DMS79 treated with DMSO at 0.1 percent for 48 hours (cell line): ENCODE measurements around the gene AGO1.
A peak's percentile ranks its signal among the peaks of the same experiment; 100 is the strongest.
"Not testable (repeated sequence)": the region's sequence is repeated elsewhere in the genome, so short reads cannot be mapped to it uniquely, and the experiment has no call there.

Experiments
- DNase-seq: peaks from one replicate; lab custom pipeline; 2025; lab: John Stamatoyannopoulos, UW

The AGO1 gene

GRCh38 chr1:35915693-35916092, 32.7 kb downstream of the AGO1 start:
- peak; percentile 66 for DNase-seq

GRCh38 chr1:35923791-35924221, 40.8 kb downstream of the AGO1 start:
- no peak for DNase-seq

DNA sequence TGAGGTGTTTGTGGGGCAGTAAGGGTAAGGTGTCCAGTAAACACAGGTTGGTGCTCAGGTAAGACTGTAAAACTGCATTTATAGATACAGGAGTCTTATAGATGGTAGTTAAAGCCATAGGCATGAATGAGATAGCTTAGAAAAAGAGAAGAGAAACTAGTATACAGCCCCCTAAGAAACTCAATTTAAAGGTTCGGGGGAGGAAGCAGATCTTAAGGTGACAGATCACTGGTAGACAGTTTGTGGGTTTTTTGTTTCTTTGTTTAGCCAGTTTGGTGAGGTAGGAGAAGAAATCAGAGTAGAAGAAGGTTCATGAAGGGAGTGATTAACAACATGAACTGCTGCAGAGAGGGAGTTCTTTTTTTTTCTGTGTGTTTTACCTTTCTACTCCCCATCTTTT, 41.8 kb downstream of the AGO1 start:
- no peak for DNase-seq

DNA sequence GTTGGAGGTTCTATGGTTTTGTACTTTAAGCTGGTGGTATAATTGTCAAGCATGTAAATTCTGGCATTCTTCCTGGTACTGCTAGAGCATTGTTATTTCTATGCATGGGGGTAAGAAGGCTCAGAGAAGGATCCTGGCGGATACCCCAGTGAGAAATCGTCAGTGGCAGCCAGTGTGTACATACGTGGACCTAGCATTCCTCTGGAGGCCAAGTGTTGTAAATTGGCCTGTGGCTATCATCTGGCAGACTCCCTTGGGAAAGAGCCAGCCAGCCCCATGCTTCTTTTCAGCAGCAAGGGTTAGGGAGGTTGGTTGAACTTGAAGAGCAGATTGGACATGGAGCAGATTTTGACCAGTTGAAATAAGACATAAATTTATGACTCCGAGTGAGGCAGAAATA, 42.7 kb downstream of the AGO1 start:
- DNase-seq, result no peak

DNA sequence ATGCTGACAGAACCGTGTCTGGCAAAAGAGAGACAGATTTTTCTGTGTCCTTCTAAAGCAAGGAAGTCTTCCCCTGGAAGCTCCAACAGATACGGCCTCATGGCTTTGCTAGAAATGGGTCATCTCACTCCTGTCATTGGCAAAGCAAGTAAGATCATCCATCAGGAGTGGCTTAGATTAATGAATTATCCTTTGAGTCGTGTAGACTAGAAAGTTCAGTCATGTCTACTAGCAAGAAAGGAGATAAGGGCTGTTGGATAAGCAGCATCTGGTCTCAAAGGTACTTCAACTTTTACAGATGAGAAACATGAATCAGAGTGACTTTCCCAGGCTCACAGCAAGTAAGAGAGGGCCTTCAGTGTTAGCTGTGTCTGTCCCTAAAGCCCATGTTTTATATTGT, 44.5 kb downstream of the AGO1 start:
- no peak for DNase-seq

DNA sequence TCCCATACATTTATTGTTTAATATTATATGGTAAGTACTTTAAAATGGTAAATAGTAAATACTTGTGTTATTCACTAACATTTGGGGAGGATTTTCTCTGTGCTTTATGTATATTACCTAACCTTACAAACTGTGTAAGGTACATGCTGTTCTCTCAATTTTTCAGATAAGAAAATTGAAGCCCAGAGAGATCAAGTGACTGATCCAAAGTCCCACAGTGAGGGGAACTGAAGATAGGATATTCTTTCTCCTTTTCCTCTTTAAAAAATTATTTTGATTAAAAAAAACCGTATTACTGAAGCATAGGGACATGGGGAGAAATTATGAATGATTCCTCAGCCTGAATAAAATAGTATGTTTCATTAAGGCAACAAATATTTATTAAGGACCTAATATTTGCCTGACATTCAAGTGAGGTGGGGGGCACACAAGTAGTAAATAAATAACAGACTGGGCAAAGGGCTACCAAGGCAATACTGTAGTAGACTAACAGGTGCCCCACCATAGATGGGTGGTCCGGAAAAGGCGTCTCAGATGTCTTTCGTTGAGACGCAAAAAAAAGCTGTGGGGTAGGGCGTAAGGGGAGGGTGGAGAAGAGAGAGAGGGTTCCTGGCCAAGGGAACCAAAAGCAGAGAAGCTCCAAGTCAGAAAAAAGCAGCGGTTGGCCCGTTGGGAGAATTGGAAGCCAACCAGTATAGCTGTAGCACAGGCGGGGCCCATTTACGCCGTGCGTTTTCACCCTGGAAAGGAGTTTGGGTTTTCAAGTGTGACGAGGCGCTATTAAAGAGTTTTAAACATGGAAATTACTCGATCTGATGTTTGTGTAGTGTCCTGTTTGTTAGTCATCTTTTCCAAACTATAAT, 47.0 kb downstream of the AGO1 start:
- peak; percentile 70 for DNase-seq

DNA sequence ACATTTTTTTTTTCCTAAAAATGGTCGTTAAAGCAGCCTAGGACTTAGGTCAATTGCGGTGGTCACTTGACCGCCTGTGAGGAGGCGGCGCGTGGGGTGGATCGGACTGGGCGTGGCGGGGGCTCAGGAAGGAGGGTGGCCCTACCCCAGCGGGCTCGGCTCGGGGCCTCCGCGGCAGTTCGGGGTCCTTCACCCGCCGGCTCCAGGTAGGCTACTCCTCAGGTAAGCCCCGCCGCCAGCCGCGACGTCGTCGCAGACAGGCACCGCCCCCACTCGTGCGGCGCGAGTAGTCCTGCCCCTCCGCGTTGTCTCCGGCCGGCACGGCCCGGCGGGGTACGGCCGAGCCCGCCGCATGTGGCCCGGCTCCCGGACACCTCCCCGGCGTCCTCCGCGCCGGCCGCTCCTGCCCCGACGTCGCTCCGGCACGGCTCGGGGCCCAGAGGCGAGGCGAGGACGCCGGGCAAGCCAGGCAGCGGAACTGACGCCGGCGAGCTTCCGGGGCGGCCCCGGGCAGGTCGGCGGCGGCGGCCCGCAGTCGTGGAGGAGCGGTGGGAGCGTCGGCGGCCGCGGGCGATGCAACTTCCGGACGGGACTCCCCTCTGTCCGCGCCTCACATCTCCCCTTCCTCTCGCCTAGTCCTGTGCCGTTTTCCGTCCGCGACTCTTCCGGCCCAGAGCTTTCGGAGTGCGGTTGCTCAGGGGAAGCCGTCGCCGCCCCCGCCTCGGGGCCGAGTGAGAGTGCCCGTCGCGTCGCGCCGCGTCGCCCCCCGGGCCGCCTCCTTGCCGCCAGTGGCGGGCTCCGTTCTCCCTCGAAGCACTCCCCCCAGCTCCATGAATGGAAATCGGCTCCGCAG, 47.8 kb downstream of the AGO1 start, which contains the start of gene AGO3:
Gene AGO3, plus strand, starts transcription at position 513 of the 853 bp plus-strand sequence. Its CDS starts 322 bp downstream, at position 835.
- peak; percentile 89 for DNase-seq

GRCh38 chr1:35931446-35932157, 48.6 kb downstream of the AGO1 start:
- peak; percentile 68 for DNase-seq

DNA sequence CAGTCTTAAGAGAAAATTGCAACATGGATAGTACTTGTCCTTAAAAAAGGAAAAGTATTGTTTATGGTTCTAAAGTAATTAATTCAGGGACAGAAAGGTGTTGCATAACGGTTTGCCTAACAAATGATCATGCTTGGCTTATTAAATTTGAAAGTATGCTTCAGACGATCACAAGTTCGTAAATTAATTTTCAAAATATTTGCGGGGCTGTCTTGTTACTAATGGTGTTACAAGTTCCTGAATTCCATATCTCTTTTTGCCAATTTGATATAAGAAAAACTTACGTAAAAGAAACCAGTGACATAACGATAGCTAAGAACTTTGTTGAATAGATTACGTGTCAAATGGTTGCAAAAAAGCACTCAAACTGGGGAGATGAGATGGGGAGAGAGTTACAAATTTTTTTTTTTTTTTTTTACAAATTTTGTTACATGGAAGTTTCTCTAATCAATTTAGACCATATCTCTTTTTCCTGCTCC, 49.2 kb downstream of the AGO1 start:
- DNase-seq, result no peak

GRCh38 chr1:35932941-35933340, 49.9 kb downstream of the AGO1 start:
- no peak for DNase-seq

DNA sequence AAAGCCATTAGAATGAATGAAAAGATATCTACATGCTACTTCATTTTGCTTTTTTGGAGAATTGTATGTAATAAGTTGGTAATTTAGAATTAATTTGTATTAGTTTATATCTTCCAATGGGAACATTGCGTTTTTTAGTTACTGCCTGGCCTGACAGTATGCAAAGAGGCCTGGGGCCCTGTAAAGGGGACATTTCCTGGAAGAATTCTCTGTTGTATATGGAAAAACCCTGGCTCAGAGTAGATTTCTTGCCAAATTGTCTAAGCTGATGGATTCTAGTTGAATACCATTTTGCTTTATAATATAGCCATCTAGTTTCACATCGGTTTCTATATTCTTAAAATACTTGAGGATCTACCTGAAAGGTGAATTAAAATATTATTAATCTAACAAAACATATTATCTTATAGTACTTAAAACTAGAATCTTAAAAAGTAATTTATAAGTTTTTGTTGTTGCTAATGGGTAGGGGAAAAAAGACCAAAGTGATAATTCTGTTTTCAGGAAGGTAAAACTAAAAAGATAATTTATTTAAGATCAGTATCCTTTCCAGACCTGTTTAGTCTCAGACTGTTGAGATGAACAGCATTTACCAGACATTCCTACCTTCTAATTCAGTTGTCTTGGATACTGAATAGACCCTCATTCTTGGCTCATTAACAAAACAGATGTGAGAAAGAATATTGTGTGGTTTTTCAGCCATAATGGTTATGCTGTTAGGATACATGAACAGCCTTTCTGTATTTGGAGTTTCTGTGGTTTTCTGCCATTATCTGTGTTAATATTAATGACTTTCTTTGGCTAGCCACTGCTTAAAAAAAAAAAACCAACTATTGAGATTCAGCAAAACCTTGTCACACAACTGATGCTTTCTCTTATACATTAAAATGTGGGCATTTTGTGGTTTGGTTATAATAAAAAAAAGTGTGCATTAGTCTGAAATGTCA, 52.7 kb downstream of the AGO1 start:
- no peak for DNase-seq

DNA sequence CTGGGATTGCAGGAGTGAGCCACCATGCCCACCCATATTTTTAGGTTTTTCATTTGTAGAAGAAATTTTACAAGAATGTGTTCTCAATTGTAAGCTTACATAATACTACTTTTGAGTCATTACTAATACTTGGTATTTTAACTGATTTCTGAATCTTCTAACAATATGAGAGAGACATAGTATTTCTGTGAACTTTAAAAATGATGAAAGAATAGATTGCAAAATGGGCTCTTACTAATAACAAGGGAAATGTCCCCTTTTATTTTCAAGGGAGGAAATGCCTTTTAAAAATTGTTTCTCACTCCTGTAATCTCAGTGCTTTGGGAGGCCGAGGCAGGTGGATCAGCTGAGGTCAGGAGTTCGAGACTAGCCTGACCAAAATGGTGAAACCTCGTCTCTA, 53.8 kb downstream of the AGO1 start:
- no peak for DNase-seq

GRCh38 chr1:35939484-35939883, 56.5 kb downstream of the AGO1 start:
- no peak for DNase-seq

GRCh38 chr1:35945327-35945726, 62.3 kb downstream of the AGO1 start:
- DNase-seq, result no peak

DNA sequence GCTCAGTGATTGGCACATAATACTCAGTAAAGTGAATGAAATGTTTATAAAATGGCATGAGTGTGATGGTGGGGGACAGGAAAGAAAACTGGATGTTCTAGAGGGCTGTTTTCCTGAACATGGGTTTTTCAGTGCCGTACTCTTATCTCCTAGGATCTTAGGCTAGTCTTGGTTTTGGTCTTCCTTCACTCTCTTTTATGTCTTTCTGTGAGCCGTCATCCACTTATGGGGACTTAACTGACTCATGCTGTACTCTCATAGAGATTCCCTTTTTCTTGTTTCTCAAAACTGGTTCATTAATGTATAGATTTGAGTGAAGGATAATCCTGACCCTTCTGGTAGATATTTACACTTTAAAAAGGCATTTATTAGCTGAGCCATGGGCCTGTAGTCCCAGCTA, 64.5 kb downstream of the AGO1 start:
- DNase-seq, result no peak

GRCh38 chr1:35958558-35958957, 75.5 kb downstream of the AGO1 start:
- DNase-seq, result no peak

DNA sequence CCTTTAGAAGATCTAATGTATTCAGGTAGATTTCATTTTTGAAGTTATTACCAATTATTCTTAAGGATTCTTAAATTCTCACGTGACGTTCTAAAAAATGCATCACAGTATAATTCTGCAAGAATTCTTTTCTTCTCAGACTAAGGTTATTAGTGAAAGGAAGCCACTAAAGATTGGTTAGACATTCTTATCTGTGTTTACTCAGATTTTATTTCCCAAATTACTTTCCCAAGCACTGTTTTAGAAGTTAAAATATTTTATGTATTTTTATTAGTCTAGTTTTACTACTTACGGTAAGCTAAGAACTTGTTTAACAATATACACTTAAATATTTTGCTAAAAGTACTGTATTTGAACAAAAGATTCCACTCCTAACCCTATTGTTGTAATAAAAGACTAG, 76.3 kb downstream of the AGO1 start:
- no peak for DNase-seq

- no peak for DNase-seq
Measured at GRCh38 chr1:35962952-35963351, 79.9 kb downstream of the AGO1 start.

DNA sequence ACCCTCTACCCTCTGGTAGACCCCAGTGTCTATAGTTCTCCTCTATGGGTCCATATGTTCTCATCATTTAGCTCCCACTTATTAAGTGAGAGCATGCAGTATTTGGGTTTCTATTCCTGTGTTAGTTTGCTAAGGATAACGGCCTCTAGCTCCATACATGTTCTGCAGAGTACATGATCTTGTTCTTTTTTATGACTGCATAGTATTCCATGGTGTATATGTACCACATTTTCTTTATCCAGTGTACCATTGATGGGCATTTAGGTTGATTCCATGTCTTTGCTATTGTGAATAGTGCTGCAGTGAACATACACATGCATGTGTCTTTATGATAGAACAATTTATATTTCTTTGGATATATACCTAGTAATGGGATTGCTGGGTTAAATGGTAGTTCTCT, 81.3 kb downstream of the AGO1 start:
- DNase-seq, result not testable (repeated sequence)

DNA sequence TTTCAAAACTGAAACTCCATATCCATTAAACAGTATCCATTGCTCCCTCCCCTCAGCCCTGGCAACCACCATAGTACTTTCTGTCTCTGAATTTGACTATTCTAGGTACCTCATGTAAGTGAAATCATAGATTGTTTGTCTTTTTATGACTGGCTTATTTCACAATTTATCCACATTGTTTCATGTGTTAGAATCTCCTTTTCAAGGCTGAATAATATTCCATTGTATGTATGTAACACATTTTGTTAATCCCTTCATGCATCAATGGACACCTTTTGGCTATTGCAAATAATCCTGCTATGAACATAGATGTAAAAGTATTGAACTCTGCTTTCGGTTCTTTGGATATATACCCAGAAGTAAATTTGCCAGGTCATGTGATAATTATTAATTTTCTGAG, 85.4 kb downstream of the AGO1 start:
- no peak for DNase-seq

DNA sequence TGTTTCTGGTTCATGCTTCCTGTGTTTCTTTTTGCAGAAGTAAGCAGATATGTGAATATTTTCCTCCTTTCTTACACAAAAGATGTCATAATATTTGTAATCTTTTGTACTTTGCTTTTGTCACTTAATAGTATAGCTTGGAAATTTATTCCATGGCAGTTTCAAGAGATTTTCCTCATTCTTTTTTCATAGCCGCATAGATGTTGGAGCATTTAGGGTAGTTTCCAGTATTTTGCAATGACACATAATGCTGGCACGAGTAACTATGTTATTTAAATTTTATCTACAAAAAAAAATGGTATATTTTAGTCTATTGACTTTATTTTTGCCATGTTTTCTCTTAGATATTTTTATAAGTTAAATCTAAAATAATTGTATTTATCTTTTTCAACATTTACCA, 88.6 kb downstream of the AGO1 start:
- no peak for DNase-seq
